Posterior cingulate gyrus (tissue), 11 donors: Measurements from ENCODE around the gene TMEM80.

Experiments used
- DNase-seq, 10 donors: peaks; one replicate each; pipeline versions ENCODE4 v3.0.0 to v3.0.0-alpha.2; 2020 to 2021; ENCODE audit warnings: mixed read lengths in 3 of 10
- intact Hi-C: fragments of 100-400 bp; cut with DNase I; formaldehyde crosslinking; loops from one replicate; pipeline ENCODE4 v1.15.1; 2023

TMEM80 gene

GRCh38 chr11:719214-720016 lies 23.8 kb downstream of the TMEM80 start:
- intact Hi-C loops = loop anchor here (5.0 kb wide), 1 partner anchor 162 kb away; no protein-coding TSS in a partner anchor
- peak in 3 of 10 donors; percentile 71 to 80 (median 72) for DNase-seq

GRCh38 chr11:720017-720641 lies 24.5 kb downstream of the TMEM80 start:
- peak in 1 of 10 donors; percentile 66 for DNase-seq
- intact Hi-C loops = loop anchor here (5.0 kb wide), 1 partner anchor 163 kb away; no protein-coding TSS in a partner anchor

- DNase-seq = peak in 1 of 10 donors; percentile 72
- intact Hi-C loops = loop anchor here (5.0 kb wide), 1 partner anchor 163 kb away; no protein-coding TSS in a partner anchor
Measured at GRCh38 chr11:720642-721246, 25.1 kb downstream of the TMEM80 start.

DNA sequence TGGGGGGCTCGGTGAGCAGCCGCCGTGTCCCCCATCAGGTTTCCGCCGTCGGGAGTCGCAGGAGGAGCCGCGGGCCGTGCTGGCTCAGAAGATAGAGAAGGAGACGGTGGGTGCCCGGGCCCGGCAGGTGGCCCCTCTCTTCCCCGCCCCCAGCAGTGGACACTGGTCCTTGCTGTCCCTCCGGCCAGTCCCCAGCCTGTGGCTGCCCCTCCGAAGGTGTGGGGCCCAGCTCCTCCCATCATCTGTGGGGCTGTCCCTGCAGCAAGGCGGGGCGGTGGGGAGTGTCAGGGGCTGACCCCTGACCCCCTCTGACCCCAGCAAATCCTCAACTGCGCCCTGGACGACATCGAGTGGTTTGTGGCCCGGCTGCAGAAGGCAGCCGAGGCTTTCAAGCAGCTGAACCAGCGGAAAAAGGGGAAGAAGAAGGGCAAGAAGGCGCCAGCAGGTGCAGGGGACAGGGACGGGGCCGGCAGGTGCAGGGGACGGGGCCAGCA lies 25.7 kb downstream of the TMEM80 start:
- peak in 1 of 10 donors; percentile 62 for DNase-seq
- intact Hi-C loops = loop anchor here (5.0 kb wide), 1 partner anchor 164 kb away; no protein-coding TSS in a partner anchor

- intact Hi-C loops = loop anchor here (5.0 kb wide), 1 partner anchor 165 kb away; no protein-coding TSS in a partner anchor
Measured at GRCh38 chr11:721741-722345, 26.2 kb downstream of the TMEM80 start.

DNA sequence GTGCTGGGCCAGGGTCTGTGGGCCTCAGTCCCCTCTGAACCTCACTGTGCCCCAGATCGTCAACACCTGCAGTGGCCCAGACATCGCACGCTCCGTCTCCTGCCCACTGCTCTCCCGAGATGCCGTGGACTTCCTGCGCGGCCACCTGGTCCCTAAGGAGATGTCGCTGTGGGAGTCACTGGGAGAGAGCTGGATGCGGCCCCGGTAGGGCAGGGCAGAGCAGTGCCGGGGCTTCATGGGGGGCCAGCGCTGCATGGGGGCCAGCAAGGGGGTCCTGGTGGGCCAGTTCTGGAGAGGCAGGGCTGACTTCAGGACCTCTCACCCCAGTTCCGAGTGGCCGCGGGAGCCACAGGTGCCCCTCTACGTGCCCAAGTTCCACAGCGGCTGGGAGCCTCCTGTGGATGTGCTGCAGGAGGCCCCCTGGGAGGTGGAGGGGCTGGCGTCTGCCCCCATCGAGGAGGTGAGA lies 26.8 kb downstream of the TMEM80 start:
- intact Hi-C loops = loop anchor here (5.0 kb wide), 1 partner anchor 165 kb away; no protein-coding TSS in a partner anchor
- no peak for DNase-seq

More at GRCh38 chr11:721741-722345, 26.2 kb downstream of the TMEM80 start:
- peak in 3 of 10 donors; percentile 73 to 82 (median 78) for DNase-seq

DNA sequence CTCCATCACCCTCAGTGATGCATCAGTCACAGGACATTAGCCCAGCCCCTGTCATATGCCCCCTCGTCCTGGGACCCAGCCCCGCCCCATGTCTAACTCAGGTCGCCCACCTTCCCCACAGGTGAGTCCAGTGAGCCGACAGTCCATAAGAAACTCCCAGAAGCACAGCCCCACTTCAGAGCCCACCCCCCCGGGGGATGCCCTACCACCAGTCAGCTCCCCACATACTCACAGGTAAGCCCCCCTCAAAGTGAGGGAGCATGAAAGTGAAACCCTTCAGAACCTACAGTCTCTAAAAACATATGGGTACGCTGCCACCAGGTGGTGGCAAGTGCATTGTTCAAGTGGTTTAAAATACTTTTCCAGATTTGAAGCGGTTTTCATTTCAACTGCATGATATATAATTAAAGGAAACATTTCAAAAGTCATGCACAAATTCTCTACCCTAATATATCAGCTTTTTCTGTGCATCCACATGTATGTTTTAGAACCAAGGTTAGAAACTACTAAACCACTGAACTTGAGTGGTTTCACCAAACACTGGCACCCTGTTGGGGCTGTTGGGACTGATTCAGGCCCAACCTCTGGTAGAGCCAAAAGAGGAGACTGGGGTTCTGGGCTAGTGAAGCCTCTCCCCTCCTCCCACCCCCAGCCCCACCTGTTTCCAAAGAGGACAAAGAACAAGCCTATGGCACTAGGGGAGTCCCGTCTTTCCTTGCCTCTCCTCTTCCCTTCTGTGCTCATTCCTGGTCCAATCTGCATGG lies 27.7 kb downstream of the TMEM80 start:
- intact Hi-C loops = loop anchor here (1.0 to 5.0 kb wide), 2 partner anchors 60 to 166 kb away; no protein-coding TSS in a partner anchor
- DNase-seq = peak in 4 of 10 donors; percentile 39 to 70 (median 58)

DNA sequence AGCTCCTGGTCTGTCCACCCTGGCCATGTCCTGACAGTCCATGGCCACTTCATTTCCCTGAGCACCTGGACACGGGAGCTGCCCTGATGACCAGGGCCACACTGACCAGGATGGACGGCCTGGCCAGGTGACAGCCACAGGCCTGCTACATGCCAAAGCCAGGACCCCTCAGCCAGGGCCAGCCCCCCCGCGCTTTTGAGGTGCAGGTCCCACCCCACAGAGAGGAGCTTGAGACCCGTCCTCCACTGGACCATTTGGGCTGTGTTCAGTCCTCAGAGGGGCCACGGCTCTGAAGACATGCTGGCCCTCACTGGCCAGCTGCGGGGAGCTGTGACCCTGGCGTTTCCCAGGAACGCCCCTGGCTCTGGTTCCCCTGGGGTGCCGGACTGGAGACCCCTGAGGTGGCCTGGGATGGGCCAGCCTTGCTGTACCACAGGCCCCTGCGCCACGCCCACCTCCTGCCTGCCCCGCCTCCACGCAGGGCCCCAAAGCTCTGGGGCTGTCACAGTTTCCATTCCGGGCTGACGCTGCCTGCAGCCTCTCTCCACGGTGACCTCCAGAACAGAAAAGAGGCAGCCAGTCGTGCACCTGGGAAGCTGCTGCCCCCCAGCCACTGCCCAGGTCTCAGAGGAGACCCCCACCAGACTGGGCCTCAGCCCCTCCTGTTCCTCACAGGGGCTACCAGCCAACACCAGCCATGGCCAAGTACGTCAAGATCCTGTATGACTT lies 28.6 kb downstream of the TMEM80 start:
- intact Hi-C loops = loop anchor here (5.0 kb wide), 1 partner anchor 167 kb away; no protein-coding TSS in a partner anchor
- peak in 3 of 10 donors; percentile 64 to 78 (median 73) for DNase-seq

DNA sequence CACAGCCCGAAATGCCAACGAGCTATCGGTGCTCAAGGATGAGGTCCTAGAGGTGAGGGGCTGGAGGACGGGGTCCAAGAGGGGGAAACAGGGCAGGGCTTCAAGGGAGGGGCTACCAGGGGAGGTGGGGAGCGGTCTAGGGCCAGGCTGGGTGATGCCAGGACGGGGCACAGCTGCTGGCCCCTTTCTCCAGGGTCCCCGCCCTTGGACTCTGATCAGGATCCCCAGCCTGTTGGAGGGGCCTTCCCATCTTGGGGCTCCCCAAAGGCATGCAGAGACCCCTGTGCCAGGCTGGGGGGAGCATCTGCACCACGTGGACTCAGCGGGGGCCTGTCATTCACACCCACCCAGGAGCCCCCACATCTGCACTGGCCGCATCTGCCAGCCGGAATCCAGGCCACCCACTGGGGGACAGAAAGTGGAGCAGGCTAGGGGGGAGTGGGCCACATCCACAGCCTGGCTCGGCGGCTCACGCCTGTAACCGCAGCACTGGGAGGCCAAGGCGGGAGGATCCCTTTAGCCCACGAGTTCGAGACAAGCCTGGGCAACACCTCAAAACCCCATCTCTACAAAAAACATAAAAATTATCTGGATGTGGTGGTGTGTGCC lies 29.3 kb downstream of the TMEM80 start:
- no peak for DNase-seq
- intact Hi-C loops = loop anchor here (5.0 kb wide), 2 partner anchors 37 to 168 kb away; no protein-coding TSS in a partner anchor

DNA sequence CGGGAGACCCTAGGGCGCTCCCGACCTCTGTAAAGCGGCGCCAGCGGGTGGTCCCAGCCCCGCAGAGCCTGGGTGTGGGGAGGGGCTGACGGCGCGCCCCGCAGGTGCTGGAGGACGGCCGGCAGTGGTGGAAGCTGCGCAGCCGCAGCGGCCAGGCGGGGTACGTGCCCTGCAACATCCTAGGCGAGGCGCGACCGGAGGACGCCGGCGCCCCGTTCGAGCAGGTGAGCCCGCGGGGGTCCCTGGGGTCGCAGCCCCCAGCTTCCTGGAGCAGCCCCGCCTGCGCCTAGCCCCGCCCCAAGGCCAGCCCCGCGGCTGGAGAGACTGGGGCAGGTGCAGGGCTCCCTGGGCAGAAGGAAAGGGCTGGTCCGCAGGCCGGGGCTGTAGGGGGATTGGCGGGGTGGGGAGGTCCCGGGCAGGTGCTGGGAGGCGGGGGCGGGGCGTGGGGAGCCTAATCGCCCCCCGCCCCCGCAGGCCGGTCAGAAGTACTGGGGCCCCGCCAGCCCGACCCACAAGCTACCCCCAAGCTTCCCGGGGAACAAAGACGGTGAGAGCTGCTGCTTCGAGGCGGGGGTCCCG lies 30.1 kb downstream of the TMEM80 start:
- intact Hi-C loops = loop anchor here (5.0 kb wide), 1 partner anchor 37 kb away; no protein-coding TSS in a partner anchor
- peak in 2 of 10 donors; percentile 70 to 83 for DNase-seq

DNA sequence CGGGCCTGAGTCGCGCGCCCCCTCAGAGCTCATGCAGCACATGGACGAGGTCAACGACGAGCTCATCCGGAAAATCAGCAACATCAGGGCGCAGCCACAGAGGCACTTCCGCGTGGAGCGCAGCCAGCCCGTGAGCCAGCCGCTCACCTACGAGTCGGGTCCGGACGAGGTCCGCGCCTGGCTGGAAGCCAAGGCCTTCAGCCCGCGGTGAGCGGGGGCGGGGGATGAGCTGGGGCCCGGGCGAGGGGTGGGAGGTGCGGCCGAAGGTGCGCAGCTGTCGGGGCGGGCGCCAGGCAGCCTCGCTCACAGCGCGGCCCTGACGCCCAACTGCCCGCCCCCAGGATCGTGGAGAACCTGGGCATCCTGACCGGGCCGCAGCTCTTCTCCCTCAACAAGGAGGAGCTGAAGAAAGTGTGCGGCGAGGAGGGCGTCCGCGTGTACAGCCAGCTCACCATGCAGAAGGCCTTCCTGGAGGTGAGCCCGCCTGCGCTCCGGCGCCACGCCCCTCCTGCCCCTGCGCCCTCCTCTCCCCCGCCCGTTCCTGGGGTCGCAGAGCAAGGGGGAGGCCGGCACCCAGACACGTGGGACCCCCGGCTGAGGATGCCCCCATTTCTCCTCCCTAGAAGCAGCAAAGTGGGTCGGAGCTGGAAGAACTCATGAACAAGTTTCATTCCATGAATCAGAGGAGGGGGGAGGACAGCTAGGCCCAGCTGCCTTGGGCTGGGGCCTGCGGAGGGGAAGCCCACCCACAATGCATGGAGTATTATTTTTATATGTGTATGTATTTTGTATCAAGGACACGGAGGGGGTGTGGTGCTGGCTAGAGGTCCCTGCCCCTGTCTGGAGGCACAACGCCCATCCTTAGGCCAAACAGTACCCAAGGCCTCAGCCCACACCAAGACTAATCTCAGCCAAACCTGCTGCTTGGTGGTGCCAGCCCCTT lies 30.9 kb downstream of the TMEM80 start:
- DNase-seq = peak in 3 of 10 donors; percentile 65 to 84 (median 82)
- intact Hi-C loops = loop anchor here (5.0 kb wide), 1 partner anchor 36 kb away; no protein-coding TSS in a partner anchor

DNA sequence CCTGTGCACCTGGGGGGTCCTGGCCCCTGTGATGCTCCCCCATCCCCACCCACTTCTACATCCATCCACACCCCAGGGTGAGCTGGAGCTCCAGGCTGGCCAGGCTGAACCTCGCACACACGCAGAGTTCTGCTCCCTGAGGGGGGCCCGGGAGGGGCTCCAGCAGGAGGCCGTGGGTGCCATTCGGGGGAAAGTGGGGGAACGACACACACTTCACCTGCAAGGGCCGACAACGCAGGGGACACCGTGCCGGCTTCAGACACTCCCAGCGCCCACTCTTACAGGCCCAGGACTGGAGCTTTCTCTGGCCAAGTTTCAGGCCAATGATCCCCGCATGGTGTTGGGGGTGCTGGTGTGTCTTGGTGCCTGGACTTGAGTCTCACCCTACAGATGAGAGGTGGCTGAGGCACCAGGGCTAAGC lies 31.7 kb downstream of the TMEM80 start:
- DNase-seq = peak in 2 of 10 donors; percentile 79 to 85
- intact Hi-C loops = loop anchor here (5.0 kb wide), 1 partner anchor 35 kb away; no protein-coding TSS in a partner anchor

DNA sequence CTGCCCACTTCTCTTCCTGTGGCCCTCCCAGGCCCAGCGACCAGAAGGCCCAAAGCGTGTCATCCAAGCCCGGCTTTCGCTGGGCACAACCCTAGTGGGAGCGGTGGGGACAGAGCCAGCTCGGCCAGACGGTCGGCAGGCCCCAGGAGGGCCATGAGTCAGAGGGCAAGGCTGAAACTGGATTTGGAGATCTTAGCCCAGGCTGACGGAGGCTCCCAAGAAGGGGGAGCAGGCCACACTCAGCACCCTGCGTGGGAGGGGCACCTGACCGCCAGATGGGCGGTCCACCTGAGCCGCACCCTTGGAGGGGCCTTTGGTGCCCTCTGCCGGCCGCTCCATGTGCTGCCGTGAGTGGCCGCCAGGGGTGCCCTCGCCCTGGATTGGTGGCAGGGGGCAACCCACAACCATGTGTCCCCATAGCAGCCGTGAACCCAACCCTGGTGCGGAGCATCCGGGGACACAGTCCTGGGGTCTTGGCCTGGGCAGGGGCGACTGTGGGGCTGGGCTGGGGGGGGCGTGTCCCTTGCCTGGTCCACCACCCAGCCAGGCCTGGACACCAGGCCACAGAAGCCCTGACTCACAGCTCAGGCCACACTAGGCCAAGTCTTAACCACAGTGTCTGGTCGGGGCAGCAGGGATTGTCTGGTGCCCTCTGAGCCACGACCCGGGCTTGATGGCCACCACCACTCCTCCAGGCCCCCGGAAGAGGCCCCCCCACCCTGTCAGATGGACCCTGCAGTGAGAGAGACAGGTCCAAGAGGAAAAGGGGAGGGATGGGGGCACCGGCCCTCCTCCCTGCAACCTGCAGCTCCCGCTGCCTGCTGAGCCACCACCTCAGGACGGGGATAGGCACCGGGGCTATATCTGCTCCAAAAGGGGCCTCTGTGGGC lies 32.5 kb downstream of the TMEM80 start:
- intact Hi-C loops = loop anchor here (5.0 kb wide), 1 partner anchor 34 kb away; no protein-coding TSS in a partner anchor
- peak; percentile 60 to 97 (median 82) for DNase-seq

DNA sequence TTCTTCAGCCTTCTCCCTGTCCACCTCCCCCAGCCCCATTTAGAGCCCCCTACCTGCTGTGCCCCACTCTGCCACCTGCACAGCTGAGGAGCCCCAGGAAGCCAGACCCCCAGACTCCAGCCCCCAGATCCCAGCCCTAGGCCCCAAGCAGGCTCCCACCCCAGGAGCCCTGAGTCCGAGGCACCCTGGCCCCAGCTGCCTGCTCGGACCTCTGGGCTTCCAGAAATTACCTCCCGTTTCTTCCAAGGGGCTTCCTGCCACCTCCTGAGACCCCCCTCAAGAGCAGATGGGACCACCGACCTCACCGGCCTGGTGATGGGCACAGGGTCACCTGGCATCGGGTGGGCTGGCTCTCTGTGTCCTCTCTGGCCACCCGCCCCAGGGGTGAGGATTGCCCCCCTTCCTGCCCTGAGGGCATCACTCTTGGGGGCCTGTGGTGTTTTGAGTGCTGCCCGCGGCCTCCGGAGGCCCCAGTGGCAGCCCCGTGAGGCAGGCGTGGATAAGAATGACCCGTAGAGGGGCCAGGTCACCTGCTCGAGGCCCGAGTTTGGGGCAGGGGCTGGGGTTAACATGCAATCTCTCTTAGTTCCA lies 33.4 kb downstream of the TMEM80 start:
- intact Hi-C loops = loop anchor here (5.0 kb wide), 1 partner anchor 33 kb away; no protein-coding TSS in a partner anchor
- no peak for DNase-seq
